ENCODE results near the gene EN2. TPM values are rescaled to one million over a fixed set of nuclear protein-coding genes. Genes with fewer than 3 reads are reported as not detected.

EN2 gene
- total and polyA plus RNA-seq, 4 experiments from 2014 or later: not detected

DNA sequence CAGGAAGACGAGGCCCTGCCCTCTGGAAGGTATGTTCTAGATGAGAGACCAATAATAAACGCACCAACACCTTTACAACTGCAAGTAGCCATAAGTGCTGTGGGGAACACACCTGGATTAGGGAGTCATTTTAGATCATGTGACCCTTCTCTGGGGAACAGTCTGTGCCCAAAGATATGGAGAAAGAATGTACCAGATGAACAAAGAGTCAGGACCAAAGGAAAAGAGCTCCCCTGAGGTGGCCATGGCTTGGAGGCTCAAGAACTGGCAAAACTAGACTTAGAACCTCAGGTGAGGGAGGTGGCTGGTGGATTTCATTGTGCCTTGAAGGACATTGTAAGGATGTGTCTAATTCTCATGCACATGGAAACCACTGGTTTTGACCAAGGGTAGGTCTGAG, 10.3 kb upstream of the EN2 start:
- intact Hi-C loops (cut with micrococcal nuclease): no loop called here
- Histone ChIP-seq H3K27ac (ENCODE audit: low read depth, low read length) (no peak overlapping the region), H3K4me1 (ENCODE audit: insufficient read depth, low read length) (no peaks in the 10 kb centered on the region), H3K27me3 (ENCODE audit: insufficient read depth, low read length) (peaks cover 18% of the 10 kb centered on the region), H3K9me3 (ENCODE audit: control insufficient read depth in 1 of 2, low read length in 2 of 2) (no peaks in the 10 kb centered on the region), H3K36me3 (ENCODE audit: insufficient read depth, low read length) (no peaks in the 10 kb centered on the region), H3K4me3 (ENCODE audit: low read length in 2 of 2) (no peak overlapping the region)
- Mint-ChIP-seq H3K9me3 (no peaks in the 10 kb centered on the region), H3K27ac (peak overlapping the region in 2 of 7 donors; percentile 19 to 20), H3K36me3 (no peaks in the 10 kb centered on the region), H3K4me3 (peak overlapping the region in 2 of 8 donors; percentile 26 to 29), H3K4me1 (peaks cover 5 to 18% (median 11%) of the 10 kb centered on the region in 4 donors), H3K27me3 (peaks cover 39 to 41% of the 10 kb centered on the region in 2 donors)
- CTCF ChIA-PET (ENCODE audit: partially characterized antibody): no interaction called here
- DNase-seq: no peak
- POLR2A ChIA-PET (ENCODE audit: partially characterized antibody): no interaction called here

DNA sequence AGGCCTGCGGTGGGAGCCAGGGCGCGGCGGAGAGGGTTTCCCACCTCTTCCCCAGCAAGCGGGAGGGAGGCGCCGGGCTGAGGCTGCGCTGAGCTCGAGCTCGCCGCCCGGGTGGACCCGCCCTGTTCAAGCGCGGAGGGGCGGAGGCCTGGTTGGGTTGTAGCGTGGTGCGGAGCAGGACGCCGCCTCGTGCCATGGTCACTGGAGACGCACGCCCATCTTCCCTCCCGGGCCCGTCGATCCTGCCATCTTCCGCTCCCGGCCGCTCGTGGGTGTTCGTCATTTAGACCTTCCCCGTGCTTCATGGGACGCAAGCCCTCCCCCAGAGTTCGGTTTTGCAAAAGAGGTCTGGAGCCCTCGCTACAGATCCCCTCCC, 9.3 kb upstream of the EN2 start:
- Histone ChIP-seq H3K9me3 (ENCODE audit: control insufficient read depth in 1 of 2, low read length in 2 of 2) (no peaks in the 10 kb centered on the region), H3K4me1 (ENCODE audit: insufficient read depth, low read length) (no peaks in the 10 kb centered on the region), H3K4me3 (ENCODE audit: low read length in 2 of 2) (no peak overlapping the region), H3K27me3 (ENCODE audit: insufficient read depth, low read length) (peaks cover 24% of the 10 kb centered on the region), H3K27ac (ENCODE audit: low read depth, low read length) (no peak overlapping the region), H3K36me3 (ENCODE audit: insufficient read depth, low read length) (no peaks in the 10 kb centered on the region)
- intact Hi-C loops (cut with micrococcal nuclease): no loop called here
- Mint-ChIP-seq H3K4me3 (no peak overlapping the region), H3K36me3 (no peaks in the 10 kb centered on the region), H3K27me3 (peaks cover 39 to 42% of the 10 kb centered on the region in 2 donors), H3K9me3 (no peaks in the 10 kb centered on the region), H3K27ac (no peak overlapping the region), H3K4me1 (peaks cover 5 to 18% (median 11%) of the 10 kb centered on the region in 4 donors)
- POLR2A ChIA-PET (ENCODE audit: partially characterized antibody): no interaction called here
- no peak for DNase-seq
- CTCF ChIA-PET (ENCODE audit: partially characterized antibody): no interaction called here

DNA sequence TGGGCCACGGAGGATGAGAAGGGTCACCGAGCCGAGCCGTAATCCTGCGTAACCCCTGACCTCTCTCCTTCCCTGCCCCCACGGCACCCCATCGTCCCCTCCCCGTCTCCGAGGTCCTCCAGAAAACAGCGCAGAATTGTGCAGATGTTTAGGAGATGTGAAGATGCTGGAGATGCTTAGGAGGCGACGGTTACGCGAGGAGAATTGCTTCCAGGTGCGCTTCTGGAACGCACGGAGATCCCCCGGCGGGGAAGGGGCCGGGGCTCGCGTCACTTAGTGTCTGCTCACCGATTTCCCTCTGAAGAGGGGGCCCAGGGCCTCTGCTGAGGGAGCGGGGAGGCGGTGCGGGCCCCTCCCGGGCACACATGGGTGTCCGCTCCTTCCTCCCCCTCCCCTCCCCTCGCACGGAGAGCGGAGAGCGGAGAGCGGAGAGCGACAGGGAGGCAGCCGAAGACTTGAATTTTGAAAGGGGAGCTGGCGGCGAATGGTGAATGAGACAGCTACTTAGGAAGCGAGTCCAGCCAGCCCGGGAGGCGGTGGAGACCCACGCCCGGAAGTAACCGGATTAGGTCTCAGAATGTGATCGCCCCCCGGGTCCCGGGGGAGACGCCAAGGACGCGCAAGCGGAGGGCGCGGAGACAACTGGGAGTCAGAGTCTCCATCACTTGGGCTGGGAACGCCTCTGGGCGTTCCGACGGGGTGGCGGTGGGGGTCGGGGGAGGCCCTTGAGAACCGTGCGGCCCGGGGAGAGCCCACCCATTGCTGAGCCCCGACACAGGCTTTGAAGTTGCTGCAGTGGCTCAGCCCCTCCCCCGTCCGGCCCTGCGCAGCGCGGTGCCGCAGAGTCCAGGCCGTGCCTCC, 8.7 kb upstream of the EN2 start:
- CTCF ChIA-PET (ENCODE audit: partially characterized antibody): no interaction called here
- Histone ChIP-seq H3K4me1 (ENCODE audit: insufficient read depth, low read length) (peaks cover under 1% of the 10 kb centered on the region), H3K27me3 (ENCODE audit: insufficient read depth, low read length) (peaks cover 24% of the 10 kb centered on the region), H3K4me3 (ENCODE audit: low read length in 2 of 2) (no peak overlapping the region), H3K27ac (ENCODE audit: low read depth, low read length) (no peak overlapping the region), H3K9me3 (ENCODE audit: control insufficient read depth in 1 of 2, low read length in 2 of 2) (no peaks in the 10 kb centered on the region), H3K36me3 (ENCODE audit: insufficient read depth, low read length) (no peaks in the 10 kb centered on the region)
- Mint-ChIP-seq H3K4me1 (peaks cover 5 to 18% (median 11%) of the 10 kb centered on the region in 4 donors), H3K36me3 (no peaks in the 10 kb centered on the region), H3K27ac (no peak overlapping the region), H3K27me3 (peaks cover 37 to 45% of the 10 kb centered on the region in 2 donors), H3K4me3 (no peak overlapping the region), H3K9me3 (no peaks in the 10 kb centered on the region)
- POLR2A ChIA-PET (ENCODE audit: partially characterized antibody): no interaction called here
- intact Hi-C loops (cut with micrococcal nuclease): no loop called here
- DNase-seq: no peak

DNA sequence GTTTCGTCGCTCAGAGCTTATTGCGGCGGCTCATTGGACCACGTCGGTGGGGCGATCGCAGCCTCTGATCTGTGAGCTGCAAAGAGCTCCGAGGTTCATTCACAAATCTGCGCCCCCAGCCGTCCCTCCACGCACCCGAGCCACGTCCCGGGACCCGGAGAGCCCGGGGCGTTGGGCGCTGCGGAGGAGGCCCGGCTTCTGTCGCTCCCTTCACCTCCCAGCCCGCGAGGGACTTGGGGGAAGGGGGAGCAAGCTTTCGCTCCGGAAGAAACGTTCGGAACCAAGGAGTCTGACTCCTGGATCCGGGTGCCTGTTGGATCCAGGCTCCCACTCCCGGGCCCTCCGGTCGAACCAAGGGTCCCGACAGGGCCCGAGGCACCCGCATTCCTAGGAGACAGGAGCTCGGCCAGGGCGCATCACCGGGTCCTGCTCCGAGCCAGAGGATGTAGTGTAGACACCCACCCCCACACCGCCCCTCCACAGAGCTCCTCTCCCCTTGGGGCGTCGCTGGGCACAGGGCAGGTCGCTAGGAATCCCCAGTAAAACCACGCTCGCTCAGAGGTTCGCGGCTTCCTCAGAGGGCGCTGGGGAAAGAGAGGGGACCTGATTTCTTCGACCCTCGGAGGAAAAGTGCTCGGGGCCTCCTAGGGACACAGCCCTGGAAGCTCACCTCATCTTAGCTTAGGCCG, 7.9 kb upstream of the EN2 start:
- Mint-ChIP-seq H3K27ac (no peak overlapping the region), H3K4me1 (peaks cover 7 to 18% (median 12%) of the 10 kb centered on the region in 4 donors), H3K4me3 (no peak overlapping the region), H3K9me3 (no peaks in the 10 kb centered on the region), H3K27me3 (peaks cover 39 to 50% of the 10 kb centered on the region in 2 donors), H3K36me3 (no peaks in the 10 kb centered on the region)
- Histone ChIP-seq H3K27me3 (ENCODE audit: insufficient read depth, low read length) (peaks cover 28% of the 10 kb centered on the region), H3K4me1 (ENCODE audit: insufficient read depth, low read length) (peaks cover 4% of the 10 kb centered on the region), H3K9me3 (ENCODE audit: control insufficient read depth in 1 of 2, low read length in 2 of 2) (no peaks in the 10 kb centered on the region), H3K27ac (ENCODE audit: low read depth, low read length) (no peak overlapping the region), H3K4me3 (ENCODE audit: low read length in 2 of 2) (no peak overlapping the region), H3K36me3 (ENCODE audit: insufficient read depth, low read length) (no peaks in the 10 kb centered on the region)
- POLR2A ChIA-PET (ENCODE audit: partially characterized antibody): no interaction called here
- no peak for DNase-seq
- intact Hi-C loops (cut with micrococcal nuclease): no loop called here
- CTCF ChIA-PET (ENCODE audit: partially characterized antibody): no interaction called here

DNA sequence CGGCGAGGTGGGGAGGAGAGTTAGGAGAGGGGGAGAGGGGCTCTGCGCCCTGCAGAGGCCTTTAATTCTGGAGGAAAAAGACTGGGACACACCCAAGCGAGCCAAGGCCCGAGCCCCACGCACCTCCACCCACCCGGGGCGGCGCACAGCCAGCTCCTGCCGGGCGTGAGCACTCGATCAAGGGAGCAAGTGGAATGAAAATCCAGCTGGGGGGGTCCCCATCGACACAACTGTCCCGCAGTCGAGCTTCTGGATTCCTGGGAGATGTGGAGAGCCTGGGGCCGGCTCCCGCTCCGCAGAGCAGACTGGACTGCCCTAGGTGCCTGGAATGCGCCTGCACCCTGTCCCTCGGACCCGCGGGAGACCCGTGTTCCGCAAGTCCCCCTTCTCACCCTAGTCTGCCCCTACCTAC, 7.4 kb upstream of the EN2 start:
- no peak overlapping the region for H3K4me3 Mint-ChIP-seq
- H3K4me1 ChIP-seq (ENCODE audit: insufficient read depth, low read length): peaks cover 4% of the 10 kb centered on the region
- peaks cover 7 to 21% (median 13%) of the 10 kb centered on the region in 4 donors for H3K4me1 Mint-ChIP-seq
- DNase-seq: no peak
- POLR2A ChIA-PET (ENCODE audit: partially characterized antibody): no interaction called here
- peaks cover 44 to 56% of the 10 kb centered on the region in 2 donors for H3K27me3 Mint-ChIP-seq
- no peaks in the 10 kb centered on the region for H3K36me3 ChIP-seq (ENCODE audit: insufficient read depth, low read length)
- no peaks in the 10 kb centered on the region for H3K9me3 Mint-ChIP-seq
- no peak overlapping the region for H3K4me3 ChIP-seq (ENCODE audit: low read length in 2 of 2)
- no peaks in the 10 kb centered on the region for H3K9me3 ChIP-seq (ENCODE audit: control insufficient read depth in 1 of 2, low read length in 2 of 2)
- intact Hi-C loops (cut with micrococcal nuclease): no loop called here
- H3K27me3 ChIP-seq (ENCODE audit: insufficient read depth, low read length): peaks cover 33% of the 10 kb centered on the region
- H3K36me3 Mint-ChIP-seq: no peaks in the 10 kb centered on the region
- H3K27ac Mint-ChIP-seq: no peak overlapping the region
- H3K27ac ChIP-seq (ENCODE audit: low read depth, low read length): no peak overlapping the region
- CTCF ChIA-PET (ENCODE audit: partially characterized antibody): no interaction called here

DNA sequence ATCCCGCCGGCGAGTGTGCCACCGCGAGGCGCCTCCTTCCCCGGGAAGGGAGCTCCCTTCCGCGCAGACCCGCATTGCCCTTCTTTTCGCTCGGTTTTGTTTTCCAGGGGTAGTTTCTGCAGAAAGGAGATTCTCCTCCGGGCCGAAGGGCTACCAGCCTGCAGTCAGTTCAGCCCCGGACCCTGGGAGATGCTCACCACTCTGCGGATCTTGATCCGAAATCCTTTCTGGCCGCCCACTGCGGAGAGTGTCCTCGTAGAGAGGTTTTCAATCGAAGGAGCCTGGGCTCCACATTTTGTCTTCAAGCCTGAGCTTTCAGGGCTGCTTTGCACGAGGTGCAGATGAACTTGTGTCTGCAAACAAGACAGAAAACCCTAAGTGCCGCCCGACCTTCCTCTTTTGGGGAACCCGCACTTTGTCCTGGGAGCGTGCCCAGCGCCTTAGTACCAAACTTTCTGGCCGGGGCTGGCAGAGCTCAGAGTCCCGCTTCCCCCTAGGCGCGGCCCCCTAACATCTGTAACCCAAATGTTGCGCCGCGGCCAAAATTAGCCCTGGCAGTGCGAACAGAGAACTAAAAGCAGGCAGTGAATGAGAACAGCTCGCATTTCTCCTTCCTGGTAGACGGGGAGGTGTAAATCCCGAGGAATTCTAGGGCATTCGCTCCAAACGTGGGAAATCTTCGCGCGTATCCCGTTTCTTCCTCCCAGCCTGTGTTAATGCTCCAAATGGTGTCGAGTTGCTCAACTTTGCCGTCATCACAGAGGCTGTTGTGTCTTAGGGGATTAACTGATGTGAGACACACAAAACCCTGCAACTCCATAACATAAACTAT, 6.7 kb upstream of the EN2 start:
- ChIA-PET CTCF (ENCODE audit: partially characterized antibody) (no interaction called here), POLR2A (ENCODE audit: partially characterized antibody) (no interaction called here)
- peaks cover 7 to 23% (median 14%) of the 10 kb centered on the region in 4 donors for H3K4me1 Mint-ChIP-seq
- no peak overlapping the region for H3K4me3 ChIP-seq (ENCODE audit: low read length in 2 of 2)
- intact Hi-C loops (cut with micrococcal nuclease): no loop called here
- H3K27ac Mint-ChIP-seq: peak overlapping the region in 1 of 7 donors; percentile 4
- no peaks in the 10 kb centered on the region for H3K36me3 Mint-ChIP-seq
- H3K4me1 ChIP-seq (ENCODE audit: insufficient read depth, low read length): peaks cover 5% of the 10 kb centered on the region
- no peaks in the 10 kb centered on the region for H3K9me3 ChIP-seq (ENCODE audit: control insufficient read depth in 1 of 2, low read length in 2 of 2)
- DNase-seq: no peak
- peaks cover 39% of the 10 kb centered on the region for H3K27me3 ChIP-seq (ENCODE audit: insufficient read depth, low read length)
- peak overlapping the region in 2 of 8 donors; percentile 9 to 20 for H3K4me3 Mint-ChIP-seq
- H3K36me3 ChIP-seq (ENCODE audit: insufficient read depth, low read length): no peaks in the 10 kb centered on the region
- no peak overlapping the region for H3K27ac ChIP-seq (ENCODE audit: low read depth, low read length)
- H3K9me3 Mint-ChIP-seq: no peaks in the 10 kb centered on the region
- H3K27me3 Mint-ChIP-seq: peaks cover 45 to 55% of the 10 kb centered on the region in 2 donors

DNA sequence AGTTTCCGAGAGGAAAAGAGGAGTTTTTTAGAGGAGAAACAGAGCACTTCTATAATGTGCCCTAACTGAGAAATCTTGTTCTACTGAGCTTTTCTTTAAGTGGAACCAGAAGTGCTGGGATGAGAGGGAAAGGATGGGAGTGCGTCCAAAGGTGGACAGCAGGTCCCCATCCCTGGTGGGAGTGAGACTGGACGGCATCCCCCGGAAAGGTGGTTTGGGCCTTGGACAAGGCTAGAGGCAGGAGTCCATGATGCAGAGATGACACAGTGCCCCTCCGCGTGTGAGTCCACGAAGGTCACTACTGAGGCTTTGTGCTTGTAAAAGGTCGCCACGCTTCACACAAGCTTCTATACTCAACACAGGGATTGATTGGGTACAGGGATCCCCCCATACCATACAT, 6.1 kb upstream of the EN2 start:
- POLR2A ChIA-PET (ENCODE audit: partially characterized antibody): no interaction called here
- H3K4me3 ChIP-seq (ENCODE audit: low read length in 2 of 2): no peak overlapping the region
- H3K9me3 ChIP-seq (ENCODE audit: control insufficient read depth in 1 of 2, low read length in 2 of 2): no peaks in the 10 kb centered on the region
- Mint-ChIP-seq H3K4me1 (peaks cover 9 to 29% (median 18%) of the 10 kb centered on the region in 4 donors), H3K4me3 (peak overlapping the region in 1 of 8 donors; percentile 31), H3K27ac (no peak overlapping the region), H3K9me3 (no peaks in the 10 kb centered on the region), H3K36me3 (no peaks in the 10 kb centered on the region), H3K27me3 (peaks cover 52 to 54% of the 10 kb centered on the region in 2 donors)
- CTCF ChIA-PET (ENCODE audit: partially characterized antibody): no interaction called here
- intact Hi-C loops (cut with micrococcal nuclease): no loop called here
- no peak for DNase-seq
- H3K4me1 ChIP-seq (ENCODE audit: insufficient read depth, low read length): peaks cover 11% of the 10 kb centered on the region
- peaks cover 46% of the 10 kb centered on the region for H3K27me3 ChIP-seq (ENCODE audit: insufficient read depth, low read length)
- no peak overlapping the region for H3K27ac ChIP-seq (ENCODE audit: low read depth, low read length)
- H3K36me3 ChIP-seq (ENCODE audit: insufficient read depth, low read length): no peaks in the 10 kb centered on the region

Data from CD4-positive, alpha-beta memory T cell (primary cell).